A549 (cell line): ENCODE measurements around the gene FAT4. TPM values are rescaled to one million over a fixed set of nuclear protein-coding genes. Genes with fewer than 3 reads are reported as not detected.

Experiments used
- ATAC-seq, 2 experiments: fragments of 200-7000 bp in 1 of 2; fragments of >200 bp in 1 of 2; cut with Nextera tagmentation in 1 of 2; cut with Tn5 transposase in 1 of 2; 3 replicates each; pipeline versions ENCODE4 v1.8.0 to v1.9.1; 2018 to 2020; ENCODE audit warnings: mild to moderate bottlenecking in 1 of 2, moderate library complexity in 1 of 2
- CTCF ChIA-PET: fragments of 300-600 bp; sonication (Branson Sonifier 250); formaldehyde crosslinking; extraction: SDS; loops from one replicate; lab custom pipeline; 2021; ENCODE audit warnings: antibody characterized with exemption, inconsistent platforms; lab: Yijun Ruan, JAX
- POLR2A ChIA-PET: fragments of 350-600 bp; formaldehyde crosslinking; extraction: SDS; loops from one replicate; lab custom pipeline; 2021; ENCODE audit warnings: antibody characterized with exemption, inconsistent platforms; lab: Yijun Ruan, JAX
- DNase-seq, 2 experiments: peaks; one replicate each; pipeline versions ENCODE4 v3.0.0 to v3.0.0-alpha.2; 2011 to 2016; ENCODE audit warnings: low read depth in 1 of 2, low spot score in 1 of 2
- FAIRE-seq: peaks from 2 replicates; lab custom pipeline; 2011; peaks lifted over from hg19 to GRCh38; lab: Jason Lieb, UNC
- H3K27ac ChIP-seq, 2 experiments: fragments of >200 bp; sonication (Bioruptor Twin); formaldehyde crosslinking; 3 replicates each; pipeline ENCODE4 v1.5.1; 2016 to 2017
- H3K4me1 ChIP-seq: fragments of >200 bp; sonication (Bioruptor Twin); formaldehyde crosslinking; 3 replicates; pipeline ENCODE4 v1.6.1; 2016
- H3K4me2 ChIP-seq: fragments of >200 bp; sonication (Bioruptor Twin); formaldehyde crosslinking; 3 replicates; pipeline ENCODE4 v1.6.1; 2016
- H3K4me3 ChIP-seq: fragments of >200 bp; sonication (Bioruptor Twin); formaldehyde crosslinking; 3 replicates; pipeline ENCODE4 v1.5.1; 2016
- H3K9me3 ChIP-seq: fragments of >200 bp; sonication (Bioruptor Twin); formaldehyde crosslinking; 3 replicates; pipeline ENCODE4 v1.6.1; 2016
- CBX8 ChIP-seq: fragments of 200-600 bp; sonication (generic); IDR thresholded peaks from 2 replicates; pipeline ENCODE4 v1.6.1; 2016
- CHD4 ChIP-seq: fragments of 200-600 bp; sonication (generic); IDR thresholded peaks from 2 replicates; pipeline ENCODE4 v1.6.1; 2016; ENCODE audit warnings: antibody characterized with exemption, mild to moderate bottlenecking, borderline replicate concordance
- EHMT2 ChIP-seq: fragments of 200-600 bp; sonication (generic); IDR thresholded peaks from 2 replicates; pipeline ENCODE4 v1.6.1; 2016; ENCODE audit warnings: antibody characterized with exemption, low read depth, mild to moderate bottlenecking, moderate library complexity
- ESRRA ChIP-seq: fragments of 150-350 bp; IDR thresholded peaks from 2 replicates; pipeline ENCODE4 v1.6.1; 2014; ENCODE audit warnings: mild to moderate bottlenecking, low read length, borderline replicate concordance
- FOXS1 ChIP-seq: fragments of 250-450 bp; sonication (Bioruptor Pico); IDR thresholded peaks from 2 replicates; pipeline ENCODE4 v1.5.0; 2020; ENCODE audit warnings: mild to moderate bottlenecking, moderate library complexity
- HOXA7 ChIP-seq: fragments of 250-450 bp; sonication (Bioruptor Pico); IDR thresholded peaks from 2 replicates; pipeline ENCODE4 v1.5.0; 2020; ENCODE audit warnings: mild to moderate bottlenecking, moderate library complexity
- HOXB13 ChIP-seq: fragments of 250-450 bp; sonication (Bioruptor Pico); IDR thresholded peaks from 2 replicates; pipeline ENCODE4 v1.5.0; 2020; ENCODE audit warnings: low read depth, mild to moderate bottlenecking, moderate library complexity
- MAFK ChIP-seq: fragments of 450-650 bp; IDR thresholded peaks from 2 replicates; pipeline ENCODE4 v1.6.1; 2014; ENCODE audit not compliant: partially characterized antibody
- NFE2L2 ChIP-seq: fragments of 150-350 bp; conservative IDR thresholded peaks from 2 replicates; pipeline ENCODE4 v1.6.1; 2014; ENCODE audit warnings: low read length
- NPAS2 ChIP-seq: fragments of 250-450 bp; sonication (Bioruptor Pico); IDR thresholded peaks from 2 replicates; pipeline ENCODE4 v1.8.0; 2022; ENCODE audit warnings: mild to moderate bottlenecking, moderate library complexity, borderline replicate concordance
- NR3C1 ChIP-seq: fragments of >200 bp; sonication (Bioruptor Twin); formaldehyde crosslinking; IDR thresholded peaks from 3 replicates; pipeline ENCODE4 v1.6.1; 2017
- POLR2A ChIP-seq: IDR thresholded peaks from 2 replicates; pipeline ENCODE4 v1.6.1; 2012; ENCODE audit warnings: mild to moderate bottlenecking, low read length
- RAD21 ChIP-seq, 2 experiments: fragments of >200 bp in 1 of 2; sonication (Bioruptor Twin) in 1 of 2; formaldehyde crosslinking in 1 of 2; IDR thresholded peaks in 1 of 2; conservative IDR thresholded peaks in 1 of 2; 2 replicates in 1 of 2; 3 replicates in 1 of 2; pipeline ENCODE4 v1.6.1; 2012 to 2018; ENCODE audit warnings: inconsistent platforms in 1 of 2
- RNF2 ChIP-seq: fragments of 200-600 bp; sonication (generic); IDR thresholded peaks from 2 replicates; pipeline ENCODE4 v1.6.1; 2016; ENCODE audit warnings: low read depth, mild to moderate bottlenecking, antibody characterized with exemption, moderate library complexity, borderline replicate concordance
- SMC3 ChIP-seq: fragments of >200 bp; sonication (Bioruptor Twin); formaldehyde crosslinking; IDR thresholded peaks from 3 replicates; pipeline ENCODE4 v1.6.1; 2018; ENCODE audit warnings: inconsistent platforms
- SREBF2 ChIP-seq: fragments of 450-650 bp; IDR thresholded peaks from 2 replicates; pipeline ENCODE4 v1.6.1; 2014; ENCODE audit warnings: mild to moderate bottlenecking, moderate library complexity
- WGBS: methylation state at CpG from one replicate; pipeline ENCODE4 v1.1.6; 2017; ENCODE audit errors: missing lambda C conversion rate; 5-methylcytosine and 5-hydroxymethylcytosine counted together
- polyA plus RNA-seq, 4 experiments: library from polyadenylated mRNA; depleted of rRNA in 3 of 4; stranded (reverse); fragments of >200 nt; fragmentation: RNase III in 1 of 4; extraction: RNeasy Plus Mini Kit Qiagen cat#74134 plus additional on column Dnase treatment in 1 of 4; gene quantifications; 2 replicates in 3 of 4; 3 replicates in 1 of 4; pipeline ENCODE4 v1.2.3, GENCODE V29; 2011 to 2017
- TF ChIP-seq, protein P1 (sequence below): fragments of 250-450 bp; sonication (Bioruptor Pico); IDR thresholded peaks from 2 replicates; pipeline ENCODE4 v1.5.0; 2021; ENCODE audit warnings: mild to moderate bottlenecking, moderate library complexity, borderline replicate concordance
- TF ChIP-seq, protein P2 (sequence below): fragments of >200 bp; sonication (Bioruptor Twin); formaldehyde crosslinking; IDR thresholded peaks from 3 replicates; pipeline ENCODE4 v1.5.1; 2016
- TF ChIP-seq, protein P3 (sequence below): fragments of 200-600 bp; sonication (generic); IDR thresholded peaks from 2 replicates; pipeline ENCODE4 v1.6.1; 2016; ENCODE audit warnings: antibody characterized with exemption, mild to moderate bottlenecking, moderate library complexity

The FAT4 gene
- polyA plus RNA-seq, 2 of the 4 experiments (the other 2 are of a cell fraction): 0.32 to 1.1 TPM

GRCh38 chr4:125313497-125313896, 1.3 kb upstream of the FAT4 start:
- ATAC-seq: no peak
- POLR2A ChIA-PET: no interaction called here
- 2% methylated on average over 7 of the region's 7 CpGs for WGBS

GRCh38 chr4:125313989-125314667, 627 bp upstream of the FAT4 start:
- POLR2A ChIA-PET: interaction anchor here (0.9 kb wide), 1 partner anchor 421 kb away, joined by 3 read pairs; no protein-coding TSS in a partner anchor
- no peaks in the 10 kb centered on the region for H3K9me3 ChIP-seq
- H3K27ac ChIP-seq: peak overlapping the region in 1 of 2 experiments; percentile 35; a peak in 1 of 6 replicates
- H3K4me3 ChIP-seq: peak overlapping the region; percentile 87
- H3K4me1 ChIP-seq: peaks cover 7% of the 10 kb centered on the region; the same call in 2 of the 3 replicates
- no peak for DNase-seq
- FAIRE-seq: no peak
- ATAC-seq: no peak
- H3K4me2 ChIP-seq: peak overlapping the region; percentile 94
- no peak for TF ChIP-seq ESRRA
- no peak for TF ChIP-seq NFE2L2
- TF ChIP-seq, protein P1, sequence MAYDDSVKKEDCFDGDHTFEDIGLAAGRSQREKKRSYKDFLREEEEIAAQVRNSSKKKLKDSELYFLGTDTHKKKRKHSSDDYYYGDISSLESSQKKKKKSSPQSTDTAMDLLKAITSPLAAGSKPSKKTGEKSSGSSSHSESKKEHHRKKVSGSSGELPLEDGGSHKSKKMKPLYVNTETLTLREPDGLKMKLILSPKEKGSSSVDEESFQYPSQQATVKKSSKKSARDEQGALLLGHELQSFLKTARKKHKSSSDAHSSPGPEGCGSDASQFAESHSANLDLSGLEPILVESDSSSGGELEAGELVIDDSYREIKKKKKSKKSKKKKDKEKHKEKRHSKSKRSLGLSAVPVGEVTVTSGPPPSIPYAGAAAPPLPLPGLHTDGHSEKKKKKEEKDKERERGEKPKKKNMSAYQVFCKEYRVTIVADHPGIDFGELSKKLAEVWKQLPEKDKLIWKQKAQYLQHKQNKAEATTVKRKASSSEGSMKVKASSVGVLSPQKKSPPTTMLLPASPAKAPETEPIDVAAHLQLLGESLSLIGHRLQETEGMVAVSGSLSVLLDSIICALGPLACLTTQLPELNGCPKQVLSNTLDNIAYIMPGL: no peak
- no peak for TF ChIP-seq CBX8
- TF ChIP-seq EHMT2: no peak
- TF ChIP-seq HOXA7 (CRISPR knock-in tag): no peak
- no peak for TF ChIP-seq MAFK
- no peak for TF ChIP-seq FOXS1 (CRISPR knock-in tag)
- TF ChIP-seq RAD21 (conservative IDR thresholded peaks at IDR 0.05 in 1 of 2, IDR thresholded peaks at IDR 0.05 in 1 of 2): no peak
- TF ChIP-seq POLR2A: no peak
- TF ChIP-seq RNF2: no peak
- TF ChIP-seq, protein P2, sequence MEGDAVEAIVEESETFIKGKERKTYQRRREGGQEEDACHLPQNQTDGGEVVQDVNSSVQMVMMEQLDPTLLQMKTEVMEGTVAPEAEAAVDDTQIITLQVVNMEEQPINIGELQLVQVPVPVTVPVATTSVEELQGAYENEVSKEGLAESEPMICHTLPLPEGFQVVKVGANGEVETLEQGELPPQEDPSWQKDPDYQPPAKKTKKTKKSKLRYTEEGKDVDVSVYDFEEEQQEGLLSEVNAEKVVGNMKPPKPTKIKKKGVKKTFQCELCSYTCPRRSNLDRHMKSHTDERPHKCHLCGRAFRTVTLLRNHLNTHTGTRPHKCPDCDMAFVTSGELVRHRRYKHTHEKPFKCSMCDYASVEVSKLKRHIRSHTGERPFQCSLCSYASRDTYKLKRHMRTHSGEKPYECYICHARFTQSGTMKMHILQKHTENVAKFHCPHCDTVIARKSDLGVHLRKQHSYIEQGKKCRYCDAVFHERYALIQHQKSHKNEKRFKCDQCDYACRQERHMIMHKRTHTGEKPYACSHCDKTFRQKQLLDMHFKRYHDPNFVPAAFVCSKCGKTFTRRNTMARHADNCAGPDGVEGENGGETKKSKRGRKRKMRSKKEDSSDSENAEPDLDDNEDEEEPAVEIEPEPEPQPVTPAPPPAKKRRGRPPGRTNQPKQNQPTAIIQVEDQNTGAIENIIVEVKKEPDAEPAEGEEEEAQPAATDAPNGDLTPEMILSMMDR: no peak
- TF ChIP-seq, protein P3, sequence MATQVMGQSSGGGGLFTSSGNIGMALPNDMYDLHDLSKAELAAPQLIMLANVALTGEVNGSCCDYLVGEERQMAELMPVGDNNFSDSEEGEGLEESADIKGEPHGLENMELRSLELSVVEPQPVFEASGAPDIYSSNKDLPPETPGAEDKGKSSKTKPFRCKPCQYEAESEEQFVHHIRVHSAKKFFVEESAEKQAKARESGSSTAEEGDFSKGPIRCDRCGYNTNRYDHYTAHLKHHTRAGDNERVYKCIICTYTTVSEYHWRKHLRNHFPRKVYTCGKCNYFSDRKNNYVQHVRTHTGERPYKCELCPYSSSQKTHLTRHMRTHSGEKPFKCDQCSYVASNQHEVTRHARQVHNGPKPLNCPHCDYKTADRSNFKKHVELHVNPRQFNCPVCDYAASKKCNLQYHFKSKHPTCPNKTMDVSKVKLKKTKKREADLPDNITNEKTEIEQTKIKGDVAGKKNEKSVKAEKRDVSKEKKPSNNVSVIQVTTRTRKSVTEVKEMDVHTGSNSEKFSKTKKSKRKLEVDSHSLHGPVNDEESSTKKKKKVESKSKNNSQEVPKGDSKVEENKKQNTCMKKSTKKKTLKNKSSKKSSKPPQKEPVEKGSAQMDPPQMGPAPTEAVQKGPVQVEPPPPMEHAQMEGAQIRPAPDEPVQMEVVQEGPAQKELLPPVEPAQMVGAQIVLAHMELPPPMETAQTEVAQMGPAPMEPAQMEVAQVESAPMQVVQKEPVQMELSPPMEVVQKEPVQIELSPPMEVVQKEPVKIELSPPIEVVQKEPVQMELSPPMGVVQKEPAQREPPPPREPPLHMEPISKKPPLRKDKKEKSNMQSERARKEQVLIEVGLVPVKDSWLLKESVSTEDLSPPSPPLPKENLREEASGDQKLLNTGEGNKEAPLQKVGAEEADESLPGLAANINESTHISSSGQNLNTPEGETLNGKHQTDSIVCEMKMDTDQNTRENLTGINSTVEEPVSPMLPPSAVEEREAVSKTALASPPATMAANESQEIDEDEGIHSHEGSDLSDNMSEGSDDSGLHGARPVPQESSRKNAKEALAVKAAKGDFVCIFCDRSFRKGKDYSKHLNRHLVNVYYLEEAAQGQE: no peak
- no peak for TF ChIP-seq NR3C1
- no peak for TF ChIP-seq NPAS2 (CRISPR knock-in tag)
- TF ChIP-seq SREBF2: no peak
- WGBS: 10% methylated on average over 6 of the region's 7 CpGs
- CTCF ChIA-PET: interaction anchor here (0.6 to 2.7 kb wide), 9 partner anchors 9 to 460 kb away, joined by 3 to 25 read pairs (median 3); no protein-coding TSS in a partner anchor

More at GRCh38 chr4:125313497-125313896, 1.3 kb upstream of the FAT4 start:
- FAIRE-seq (no peak), DNase-seq (peak; percentile 26 to 78)
- no peaks in the 10 kb centered on the region for H3K9me3 ChIP-seq
- peaks cover 7% of the 10 kb centered on the region; the same call in 2 of the 3 replicates for H3K4me1 ChIP-seq
- H3K27ac ChIP-seq: no peak overlapping the region
- peak overlapping the region; percentile 94 for H3K4me2 ChIP-seq
- TF ChIP-seq CHD4 (no peak), HOXB13 (CRISPR knock-in tag) (no peak), NR3C1 (no peak), RAD21 (conservative IDR thresholded peaks at IDR 0.05 in 1 of 2, IDR thresholded peaks at IDR 0.05 in 1 of 2) (peak; percentile 87 to 92), SMC3 (peak; percentile 85)
- TF ChIP-seq, protein P2: peak; percentile 77
- TF ChIP-seq, protein P1: no peak
- TF ChIP-seq, all 56 proteins: peak for 3
- CTCF ChIA-PET: interaction anchor here (0.6 to 2.7 kb wide), 23 partner anchors 9 to 1942 kb away, joined by 3 to 25 read pairs (median 3); no protein-coding TSS in a partner anchor
- H3K4me3 ChIP-seq: no peak overlapping the region
